AG08396 (cell line): ENCODE measurements around the gene ABTB2.

ENCODE experiments used
- DNase-seq: peaks from one replicate; pipeline ENCODE4 v3.0.0; 2012; ENCODE audit warnings: low spot score, mixed read lengths

The ABTB2 gene

GRCh38 chr11:34360046-34360445 is 2.2 kb upstream of the ABTB2 start:
- DNase-seq, result no peak

- DNase-seq, result peak; percentile 18
These were observed 1.7 kb upstream of the ABTB2 start for GRCh38 chr11:34359548-34359891.

GRCh38 chr11:34358728-34359547 is 1.1 kb upstream of the ABTB2 start:
- peak; percentile 71 for DNase-seq

GRCh38 chr11:34358258-34358727 is 483 bp upstream of the ABTB2 start:
- peak; percentile 53 for DNase-seq

GRCh38 chr11:34356913-34357700 is 703 bp downstream of the ABTB2 start:
- peak; percentile 67 for DNase-seq

- DNase-seq, result no peak
These were observed 1.3 kb downstream of the ABTB2 start for GRCh38 chr11:34356576-34356912.

GRCh38 chr11:34356130-34356529 is 1.7 kb downstream of the ABTB2 start:
- no peak for DNase-seq

GRCh38 chr11:34355726-34356125 is 2.1 kb downstream of the ABTB2 start:
- DNase-seq, result no peak

GRCh38 chr11:34354782-34355181 is 3.0 kb downstream of the ABTB2 start:
- no peak for DNase-seq

- DNase-seq, result no peak
These were observed 3.9 kb downstream of the ABTB2 start for GRCh38 chr11:34353881-34354280.

- DNase-seq, result no peak
These were observed 5.9 kb downstream of the ABTB2 start for GRCh38 chr11:34351687-34352469.

- no peak for DNase-seq
These were observed 6.8 kb downstream of the ABTB2 start for GRCh38 chr11:34351051-34351450.

GRCh38 chr11:34349882-34350281 is 7.9 kb downstream of the ABTB2 start:
- no peak for DNase-seq

GRCh38 chr11:34348919-34349318 is 8.9 kb downstream of the ABTB2 start:
- DNase-seq, result no peak

- no peak for DNase-seq
These were observed 9.7 kb downstream of the ABTB2 start for GRCh38 chr11:34348096-34348495.

- DNase-seq, result no peak
These were observed 11.3 kb downstream of the ABTB2 start for GRCh38 chr11:34346551-34346950.

GRCh38 chr11:34345991-34346480 is 11.8 kb downstream of the ABTB2 start:
- DNase-seq, result no peak

GRCh38 chr11:34345540-34345876 is 12.3 kb downstream of the ABTB2 start:
- no peak for DNase-seq

- DNase-seq, result peak; percentile 50
These were observed 12.9 kb downstream of the ABTB2 start for GRCh38 chr11:34344768-34345539.

GRCh38 chr11:34344410-34344767 is 13.4 kb downstream of the ABTB2 start:
- DNase-seq, result no peak

- no peak for DNase-seq
These were observed 14.1 kb downstream of the ABTB2 start for GRCh38 chr11:34343686-34344085.

- DNase-seq, result no peak
These were observed 14.7 kb downstream of the ABTB2 start for GRCh38 chr11:34343153-34343552.
